Ovary (tissue), 3 donors: ENCODE measurements around the gene ANK3.

Source experiments
- CTCF ChIP-seq, 3 donors: fragments of 450-650 bp in 2 of 3; fragments of 200-600 bp in 1 of 3; IDR thresholded peaks; one replicate each; pipeline versions ENCODE4 v1.5.1 to v1.8.0; 2016 to 2022; ENCODE audit warnings: antibody characterized with exemption in 3 of 3, mild to moderate bottlenecking in 1 of 3
- POLR2A ChIP-seq: fragments of 450-650 bp; IDR thresholded peaks from one replicate; pipeline ENCODE4 v1.6.1; 2017; ENCODE audit warnings: antibody characterized with exemption, mild to moderate bottlenecking, moderate library complexity
- donor health status: DM: no; HTN: no; CAD: no.

- no peak for TF ChIP-seq CTCF (IDR thresholded peaks at IDR 0.05)
- no peak for TF ChIP-seq POLR2A
Measured at GRCh38 chr10:60267802-60268201, 121.9 kb downstream of the ANK3 start.
